ENCODE data around the gene SNX8. TPM values are rescaled to one million over a fixed set of nuclear protein-coding genes. Genes with fewer than 3 reads are reported as not detected.

SNX8 gene
- 15.6 and 19.0 TPM in 2 replicates for total RNA-seq
- long read RNA-seq, full-length matches to known transcripts: 9 of 11 reads
- long read RNA-seq, partial matches to known transcripts: 1 of 11 reads
- long read RNA-seq, other reads (novel, unspliced or antisense): 1 of 11 reads

- TF ChIP-seq CTCF (IDR thresholded peaks at IDR 0.05; ENCODE audit: unreplicated experiment): no peak
- peak; percentile 99 for DNase-seq (ENCODE audit: low spot score, unreplicated experiment)
- Mint-ChIP-seq H3K27me3 (peaks cover 4% of the 10 kb centered on the region), H3K4me3 (ENCODE audit: low read depth) (peak within 1 kb of the TSS; percentile 89), H3K36me3 (ENCODE audit: insufficient read depth) (peaks cover 1% of the 10 kb centered on the region), H3K4me1 (ENCODE audit: low read depth) (peaks cover 5% of the 10 kb centered on the region), H3K9me3 (ENCODE audit: low read depth) (no peaks in the 10 kb centered on the region), H3K27ac (peak within 1 kb of the TSS; percentile 88)
These were observed at the start of gene SNX8 for GRCh38 chr7:2314209-2314955. SNX8 (minus strand) TSS chr7:2314441; CDS start chr7:2314421, 20 bp downstream.

GRCh38 chr7:2362385-2363088, 48.3 kb upstream of the SNX8 start:
- peak overlapping the region; percentile 36 for H3K27ac Mint-ChIP-seq
- H3K27me3 Mint-ChIP-seq: no peaks in the 10 kb centered on the region
- no peak for DNase-seq (ENCODE audit: low spot score, unreplicated experiment)
- H3K9me3 Mint-ChIP-seq (ENCODE audit: low read depth): no peaks in the 10 kb centered on the region
- H3K4me3 Mint-ChIP-seq (ENCODE audit: low read depth): no peak overlapping the region
- H3K36me3 Mint-ChIP-seq (ENCODE audit: insufficient read depth): peaks cover 31% of the 10 kb centered on the region
- no peak for TF ChIP-seq CTCF (IDR thresholded peaks at IDR 0.05; ENCODE audit: unreplicated experiment)
- peaks cover 3% of the 10 kb centered on the region for H3K4me1 Mint-ChIP-seq (ENCODE audit: low read depth)

GRCh38 chr7:2360796-2361195, 46.6 kb upstream of the SNX8 start:
- Mint-ChIP-seq H3K4me1 (ENCODE audit: low read depth) (peaks cover 12% of the 10 kb centered on the region), H3K36me3 (ENCODE audit: insufficient read depth) (peaks cover 29% of the 10 kb centered on the region), H3K27ac (no peak overlapping the region), H3K4me3 (ENCODE audit: low read depth) (no peak overlapping the region), H3K27me3 (no peaks in the 10 kb centered on the region), H3K9me3 (ENCODE audit: low read depth) (no peaks in the 10 kb centered on the region)
- no peak for TF ChIP-seq CTCF (IDR thresholded peaks at IDR 0.05; ENCODE audit: unreplicated experiment)
- no peak for DNase-seq (ENCODE audit: low spot score, unreplicated experiment)

- H3K9me3 Mint-ChIP-seq (ENCODE audit: low read depth): no peaks in the 10 kb centered on the region
- H3K36me3 Mint-ChIP-seq (ENCODE audit: insufficient read depth): peaks cover 23% of the 10 kb centered on the region
- no peaks in the 10 kb centered on the region for H3K27me3 Mint-ChIP-seq
- peak overlapping the region; percentile 53 for H3K27ac Mint-ChIP-seq
- no peak for TF ChIP-seq CTCF (IDR thresholded peaks at IDR 0.05; ENCODE audit: unreplicated experiment)
- no peak for DNase-seq (ENCODE audit: low spot score, unreplicated experiment)
- H3K4me3 Mint-ChIP-seq (ENCODE audit: low read depth): no peak overlapping the region
- peaks cover 15% of the 10 kb centered on the region for H3K4me1 Mint-ChIP-seq (ENCODE audit: low read depth)
These were observed 45.4 kb upstream of the SNX8 start for GRCh38 chr7:2359610-2360009.

- peaks cover 18% of the 10 kb centered on the region for H3K36me3 Mint-ChIP-seq (ENCODE audit: insufficient read depth)
- TF ChIP-seq CTCF (IDR thresholded peaks at IDR 0.05; ENCODE audit: unreplicated experiment): no peak
- no peak overlapping the region for H3K4me3 Mint-ChIP-seq (ENCODE audit: low read depth)
- no peaks in the 10 kb centered on the region for H3K27me3 Mint-ChIP-seq
- H3K27ac Mint-ChIP-seq: peak overlapping the region; percentile 39
- peaks cover 18% of the 10 kb centered on the region for H3K4me1 Mint-ChIP-seq (ENCODE audit: low read depth)
- no peaks in the 10 kb centered on the region for H3K9me3 Mint-ChIP-seq (ENCODE audit: low read depth)
- DNase-seq (ENCODE audit: low spot score, unreplicated experiment): no peak
These were observed 44.8 kb upstream of the SNX8 start for GRCh38 chr7:2358968-2359527.
